HEK293 (cell line): ENCODE measurements around the gene ACTR6.

Experiments
- INSM2 ChIP-seq: fragments of 450-650 bp; formaldehyde crosslinking; IDR thresholded peaks from 2 replicates; pipeline ENCODE4 v1.5.1; 2016; ENCODE audit warnings: missing biosample characterization, missing genetic modification characterization
- KLF10 ChIP-seq: fragments of 450-650 bp; IDR thresholded peaks from 2 replicates; pipeline ENCODE4 v1.5.1; 2018; ENCODE audit warnings: missing biosample characterization, mild to moderate bottlenecking, missing genetic modification characterization
- KLF8 ChIP-seq: fragments of 450-650 bp; formaldehyde crosslinking; IDR thresholded peaks from 2 replicates; pipeline ENCODE4 v1.5.1; 2016; ENCODE audit warnings: missing biosample characterization, missing genetic modification characterization
- SP7 ChIP-seq: fragments of 450-650 bp; formaldehyde crosslinking; IDR thresholded peaks from 2 replicates; pipeline ENCODE4 v1.5.1; 2016; ENCODE audit warnings: missing biosample characterization, missing genetic modification characterization
- ZBTB11 ChIP-seq: fragments of 450-650 bp; formaldehyde crosslinking; conservative IDR thresholded peaks from 2 replicates; pipeline ENCODE4 v1.5.1; 2016; ENCODE audit warnings: low read depth, missing biosample characterization, missing genetic modification characterization
- ZEB2 ChIP-seq: fragments of 450-650 bp; formaldehyde crosslinking; IDR thresholded peaks from 2 replicates; pipeline ENCODE4 v1.5.1; 2016; ENCODE audit warnings: missing biosample characterization, missing genetic modification characterization
- ZNF2 ChIP-seq: fragments of 450-650 bp; formaldehyde crosslinking; IDR thresholded peaks from 2 replicates; pipeline ENCODE4 v1.5.1; 2016; ENCODE audit warnings: missing biosample characterization, missing genetic modification characterization
- ZNF24 ChIP-seq: fragments of 450-650 bp; formaldehyde crosslinking; IDR thresholded peaks from 2 replicates; pipeline ENCODE4 v1.5.1; 2016; ENCODE audit warnings: missing biosample characterization, missing genetic modification characterization
- ZNF335 ChIP-seq: fragments of 450-650 bp; formaldehyde crosslinking; conservative IDR thresholded peaks from 2 replicates; pipeline ENCODE4 v1.5.1; 2016; ENCODE audit warnings: missing biosample characterization, missing genetic modification characterization
- ZNF518A ChIP-seq: fragments of 450-650 bp; formaldehyde crosslinking; conservative IDR thresholded peaks from 2 replicates; pipeline ENCODE4 v1.5.1; 2016; ENCODE audit warnings: low read depth, missing biosample characterization, missing genetic modification characterization
- ZNF660 ChIP-seq: fragments of 450-650 bp; IDR thresholded peaks from 2 replicates; pipeline ENCODE4 v1.5.1; 2018; ENCODE audit warnings: missing biosample characterization, mild to moderate bottlenecking, missing genetic modification characterization
- ZNF76 ChIP-seq: fragments of 450-650 bp; formaldehyde crosslinking; IDR thresholded peaks from 2 replicates; pipeline ENCODE4; 2016; ENCODE audit warnings: low read depth, missing biosample characterization, missing genetic modification characterization, borderline replicate concordance
- ZNF776 ChIP-seq: fragments of 450-650 bp; formaldehyde crosslinking; IDR thresholded peaks from 2 replicates; pipeline ENCODE4 v1.5.0; 2017; ENCODE audit warnings: missing biosample characterization, missing genetic modification characterization, borderline replicate concordance
- ZNF791 ChIP-seq: fragments of 450-650 bp; formaldehyde crosslinking; IDR thresholded peaks from 2 replicates; pipeline ENCODE4 v1.5.1; 2016; ENCODE audit warnings: missing biosample characterization, missing genetic modification characterization
- ZNF843 ChIP-seq: fragments of 450-650 bp; formaldehyde crosslinking; IDR thresholded peaks from 2 replicates; pipeline ENCODE4 v1.5.1; 2016; ENCODE audit warnings: missing biosample characterization, missing genetic modification characterization
- ZSCAN16 ChIP-seq: fragments of 450-650 bp; formaldehyde crosslinking; IDR thresholded peaks from 2 replicates; pipeline ENCODE4 v1.5.1; 2016; ENCODE audit warnings: missing biosample characterization, missing genetic modification characterization
- ZSCAN4 ChIP-seq: fragments of 450-650 bp; formaldehyde crosslinking; IDR thresholded peaks from 2 replicates; pipeline ENCODE4 v1.5.1; 2017; ENCODE audit warnings: missing biosample characterization, missing genetic modification characterization
- TF ChIP-seq, protein P1 (sequence below): fragments of 450-650 bp; formaldehyde crosslinking; IDR thresholded peaks from 2 replicates; pipeline ENCODE4 v1.5.0; 2017; ENCODE audit warnings: missing biosample characterization, missing genetic modification characterization, borderline replicate concordance
- TF ChIP-seq, protein P2 (sequence below): fragments of 450-650 bp; formaldehyde crosslinking; IDR thresholded peaks from 2 replicates; pipeline ENCODE4 v1.5.1; 2017; ENCODE audit warnings: missing biosample characterization, missing genetic modification characterization
- TF ChIP-seq, protein P3 (sequence below): fragments of 450-650 bp; formaldehyde crosslinking; IDR thresholded peaks from 2 replicates; pipeline ENCODE4 v1.5.1; 2016; ENCODE audit warnings: missing biosample characterization, missing genetic modification characterization

The ACTR6 gene

GRCh38 chr12:100200463-100201181 is at the start of gene ACTR6 (continued):
- TF ChIP-seq ZNF518A (tag by site-specific recombination) (peak; percentile 56; the same call in 1 of the 2 replicates), INSM2 (tag by site-specific recombination) (no peak), ZNF335 (tag by site-specific recombination) (peak; percentile 72), ZNF791 (tag by site-specific recombination) (no peak), ZNF24 (tag by site-specific recombination) (peak; percentile 35; the same call in 1 of the 2 replicates), ZSCAN4 (tag by site-specific recombination) (peak; percentile 94), ZNF76 (0 out of 2 replicates have a peak, but pooled peaks have one; percentile 16), SP7 (tag by site-specific recombination) (peak; percentile 77), KLF8 (tag by site-specific recombination) (peak; percentile 77), ZNF776 (no peak), ZSCAN16 (tag by site-specific recombination) (no peak), ZEB2 (tag by site-specific recombination) (peak; percentile 38), ZBTB11 (tag by site-specific recombination) (peak; percentile 86), KLF10 (tag by site-specific recombination) (peak; percentile 93), ZNF843 (tag by site-specific recombination) (peak; percentile 59; the same call in 1 of the 2 replicates), ZNF2 (peak; percentile 53; the same call in 1 of the 2 replicates), ZNF660 (tag by site-specific recombination) (peak; percentile 75)
- TF ChIP-seq, protein P1, sequence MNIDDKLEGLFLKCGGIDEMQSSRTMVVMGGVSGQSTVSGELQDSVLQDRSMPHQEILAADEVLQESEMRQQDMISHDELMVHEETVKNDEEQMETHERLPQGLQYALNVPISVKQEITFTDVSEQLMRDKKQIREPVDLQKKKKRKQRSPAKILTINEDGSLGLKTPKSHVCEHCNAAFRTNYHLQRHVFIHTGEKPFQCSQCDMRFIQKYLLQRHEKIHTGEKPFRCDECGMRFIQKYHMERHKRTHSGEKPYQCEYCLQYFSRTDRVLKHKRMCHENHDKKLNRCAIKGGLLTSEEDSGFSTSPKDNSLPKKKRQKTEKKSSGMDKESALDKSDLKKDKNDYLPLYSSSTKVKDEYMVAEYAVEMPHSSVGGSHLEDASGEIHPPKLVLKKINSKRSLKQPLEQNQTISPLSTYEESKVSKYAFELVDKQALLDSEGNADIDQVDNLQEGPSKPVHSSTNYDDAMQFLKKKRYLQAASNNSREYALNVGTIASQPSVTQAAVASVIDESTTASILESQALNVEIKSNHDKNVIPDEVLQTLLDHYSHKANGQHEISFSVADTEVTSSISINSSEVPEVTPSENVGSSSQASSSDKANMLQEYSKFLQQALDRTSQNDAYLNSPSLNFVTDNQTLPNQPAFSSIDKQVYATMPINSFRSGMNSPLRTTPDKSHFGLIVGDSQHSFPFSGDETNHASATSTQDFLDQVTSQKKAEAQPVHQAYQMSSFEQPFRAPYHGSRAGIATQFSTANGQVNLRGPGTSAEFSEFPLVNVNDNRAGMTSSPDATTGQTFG = no peak
- TF ChIP-seq, protein P2, sequence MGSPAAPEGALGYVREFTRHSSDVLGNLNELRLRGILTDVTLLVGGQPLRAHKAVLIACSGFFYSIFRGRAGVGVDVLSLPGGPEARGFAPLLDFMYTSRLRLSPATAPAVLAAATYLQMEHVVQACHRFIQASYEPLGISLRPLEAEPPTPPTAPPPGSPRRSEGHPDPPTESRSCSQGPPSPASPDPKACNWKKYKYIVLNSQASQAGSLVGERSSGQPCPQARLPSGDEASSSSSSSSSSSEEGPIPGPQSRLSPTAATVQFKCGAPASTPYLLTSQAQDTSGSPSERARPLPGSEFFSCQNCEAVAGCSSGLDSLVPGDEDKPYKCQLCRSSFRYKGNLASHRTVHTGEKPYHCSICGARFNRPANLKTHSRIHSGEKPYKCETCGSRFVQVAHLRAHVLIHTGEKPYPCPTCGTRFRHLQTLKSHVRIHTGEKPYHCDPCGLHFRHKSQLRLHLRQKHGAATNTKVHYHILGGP (tag by site-specific recombination) = no peak
- TF ChIP-seq, protein P3, sequence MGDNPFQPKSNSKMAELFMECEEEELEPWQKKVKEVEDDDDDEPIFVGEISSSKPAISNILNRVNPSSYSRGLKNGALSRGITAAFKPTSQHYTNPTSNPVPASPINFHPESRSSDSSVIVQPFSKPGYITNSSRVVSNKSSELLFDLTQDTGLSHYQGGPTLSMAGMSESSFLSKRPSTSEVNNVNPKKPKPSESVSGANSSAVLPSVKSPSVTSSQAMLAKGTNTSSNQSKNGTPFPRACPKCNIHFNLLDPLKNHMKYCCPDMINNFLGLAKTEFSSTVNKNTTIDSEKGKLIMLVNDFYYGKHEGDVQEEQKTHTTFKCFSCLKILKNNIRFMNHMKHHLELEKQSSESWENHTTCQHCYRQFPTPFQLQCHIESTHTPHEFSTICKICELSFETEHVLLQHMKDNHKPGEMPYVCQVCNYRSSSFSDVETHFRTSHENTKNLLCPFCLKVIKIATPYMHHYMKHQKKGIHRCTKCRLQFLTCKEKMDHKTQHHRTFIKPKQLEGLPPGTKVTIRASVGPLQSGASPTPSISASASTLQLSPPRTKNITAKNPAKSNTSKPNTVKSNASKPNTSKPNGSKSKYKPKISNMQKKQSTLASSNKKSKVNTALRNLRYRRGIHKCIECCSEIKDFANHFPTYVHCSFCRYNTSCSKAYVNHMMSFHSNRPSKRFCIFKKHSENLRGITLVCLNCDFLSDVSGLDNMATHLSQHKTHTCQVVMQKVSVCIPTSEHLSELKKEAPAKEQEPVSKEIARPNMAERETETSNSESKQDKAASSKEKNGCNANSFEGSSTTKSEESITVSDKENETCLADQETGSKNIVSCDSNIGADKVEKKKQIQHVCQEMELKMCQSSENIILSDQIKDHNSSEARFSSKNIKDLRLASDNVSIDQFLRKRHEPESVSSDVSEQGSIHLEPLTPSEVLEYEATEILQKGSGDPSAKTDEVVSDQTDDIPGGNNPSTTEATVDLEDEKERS (tag by site-specific recombination) = no peak
